Activated CD8-positive, alpha-beta T cell treated with anti-CD3 and anti-CD28 coated beads for 36 hours (primary cell): ENCODE results near the gene SLC47A1. TPM values are rescaled to one million over a fixed set of nuclear protein-coding genes. Genes with fewer than 3 reads are reported as not detected.

ENCODE experiments used
- ATAC-seq: fragments of 200-7000 bp; cut with Tn5 transposase; one replicate; pipeline ENCODE4 v1.10.0; 2021; ENCODE audit warnings: mild to moderate bottlenecking, moderate library complexity
- CTCF ChIA-PET: fragments of 350-600 bp; sonication (Branson Sonifier 250); formaldehyde crosslinking; loops from one replicate; lab custom pipeline; 2021; ENCODE audit warnings: antibody characterized with exemption; lab: Charles Lee
- POLR2A ChIA-PET: fragments of 350-600 bp; sonication (Branson Sonifier 250); formaldehyde crosslinking; loops from one replicate; lab custom pipeline; 2021; ENCODE audit warnings: antibody characterized with exemption; lab: Charles Lee
- DNase-seq: peaks from one replicate; pipeline ENCODE4 v3.0.0-alpha.2; 2020
- H3K27ac Mint-ChIP-seq: one replicate; pipeline ENCODE4 v1.8.0; 2021; ENCODE audit warnings: mild to moderate bottlenecking, mixed read lengths
- H3K27me3 Mint-ChIP-seq: one replicate; pipeline ENCODE4 v1.8.0; 2021; ENCODE audit warnings: mixed read lengths
- H3K36me3 Mint-ChIP-seq: one replicate; pipeline ENCODE4 v1.8.0; 2021; ENCODE audit warnings: low read depth, mixed read lengths
- H3K4me1 Mint-ChIP-seq: one replicate; pipeline ENCODE4 v1.8.0; 2021; ENCODE audit warnings: low read depth, mixed read lengths
- H3K4me3 Mint-ChIP-seq: one replicate; pipeline ENCODE4 v1.8.0; 2021; ENCODE audit warnings: mild to moderate bottlenecking, moderate library complexity, mixed read lengths
- H3K9me3 Mint-ChIP-seq: one replicate; pipeline ENCODE4 v1.8.0; 2021; ENCODE audit warnings: mixed read lengths
- intact Hi-C: fragments of 100-400 bp; cut with micrococcal nuclease; formaldehyde crosslinking; loops from one replicate; pipeline ENCODE4 v1.10.0; 2022
- total RNA-seq, 2 experiments: library from RNA; stranded (reverse); gene quantifications; one replicate each; pipeline ENCODE4 v1.2.3, GENCODE V29; 2021
- TF ChIP-seq, protein P1 (sequence below): fragments of 200-600 bp; IDR thresholded peaks from one replicate; pipeline ENCODE4 v1.8.0; 2022; ENCODE audit warnings: antibody characterized with exemption, mild to moderate bottlenecking

SLC47A1 gene
- total RNA-seq, 2 experiments from 2014 or later, result 0.11 TPM; not detected in 1

DNA sequence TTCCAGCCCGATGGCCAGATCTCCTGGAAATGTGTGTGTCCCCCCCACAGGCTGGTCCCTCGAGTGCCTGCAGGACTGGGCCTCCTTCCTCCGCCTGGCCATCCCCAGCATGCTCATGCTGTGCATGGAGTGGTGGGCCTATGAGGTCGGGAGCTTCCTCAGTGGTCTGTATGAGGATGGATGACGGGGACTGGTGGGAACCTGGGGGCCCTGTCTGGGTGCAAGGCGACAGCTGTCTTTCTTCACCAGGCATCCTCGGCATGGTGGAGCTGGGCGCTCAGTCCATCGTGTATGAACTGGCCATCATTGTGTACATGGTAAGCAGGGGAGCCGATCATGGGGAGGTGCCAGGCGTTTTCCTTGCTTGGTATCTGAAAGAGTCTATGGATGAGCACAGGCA, 22.1 kb downstream of the SLC47A1 start:
- intact Hi-C loops, result no loop called here
- Mint-ChIP-seq H3K27me3 (peaks cover 11% of the 10 kb centered on the region), H3K4me1 (no peaks in the 10 kb centered on the region), H3K9me3 (no peaks in the 10 kb centered on the region), H3K27ac (no peak overlapping the region), H3K4me3 (no peak overlapping the region), H3K36me3 (no peaks in the 10 kb centered on the region)
- ChIA-PET POLR2A (no interaction called here), CTCF (interaction anchor here (0.7 kb wide), 1 partner anchor 9 kb away, joined by 3 read pairs; no protein-coding TSS in a partner anchor)
- DNase-seq (no peak), ATAC-seq (no peak)
- TF ChIP-seq, protein P1, sequence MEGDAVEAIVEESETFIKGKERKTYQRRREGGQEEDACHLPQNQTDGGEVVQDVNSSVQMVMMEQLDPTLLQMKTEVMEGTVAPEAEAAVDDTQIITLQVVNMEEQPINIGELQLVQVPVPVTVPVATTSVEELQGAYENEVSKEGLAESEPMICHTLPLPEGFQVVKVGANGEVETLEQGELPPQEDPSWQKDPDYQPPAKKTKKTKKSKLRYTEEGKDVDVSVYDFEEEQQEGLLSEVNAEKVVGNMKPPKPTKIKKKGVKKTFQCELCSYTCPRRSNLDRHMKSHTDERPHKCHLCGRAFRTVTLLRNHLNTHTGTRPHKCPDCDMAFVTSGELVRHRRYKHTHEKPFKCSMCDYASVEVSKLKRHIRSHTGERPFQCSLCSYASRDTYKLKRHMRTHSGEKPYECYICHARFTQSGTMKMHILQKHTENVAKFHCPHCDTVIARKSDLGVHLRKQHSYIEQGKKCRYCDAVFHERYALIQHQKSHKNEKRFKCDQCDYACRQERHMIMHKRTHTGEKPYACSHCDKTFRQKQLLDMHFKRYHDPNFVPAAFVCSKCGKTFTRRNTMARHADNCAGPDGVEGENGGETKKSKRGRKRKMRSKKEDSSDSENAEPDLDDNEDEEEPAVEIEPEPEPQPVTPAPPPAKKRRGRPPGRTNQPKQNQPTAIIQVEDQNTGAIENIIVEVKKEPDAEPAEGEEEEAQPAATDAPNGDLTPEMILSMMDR, result no peak

- ATAC-seq (no peak), DNase-seq (no peak)
- Mint-ChIP-seq H3K4me1 (no peaks in the 10 kb centered on the region), H3K4me3 (no peak overlapping the region), H3K36me3 (no peaks in the 10 kb centered on the region), H3K27ac (no peak overlapping the region), H3K9me3 (no peaks in the 10 kb centered on the region), H3K27me3 (peaks cover 17% of the 10 kb centered on the region)
- intact Hi-C loops, result no loop called here
- ChIA-PET POLR2A (no interaction called here), CTCF (no interaction called here)
- TF ChIP-seq, protein P1, result no peak
Observed at GRCh38 chr17:19558946-19559345, 25.3 kb downstream of the SLC47A1 start.

GRCh38 chr17:19561697-19562318, 28.2 kb downstream of the SLC47A1 start:
- ChIA-PET POLR2A (no interaction called here), CTCF (no interaction called here)
- intact Hi-C loops, result no loop called here
- TF ChIP-seq, protein P1, result no peak
- H3K27ac Mint-ChIP-seq, result no peak overlapping the region
- ATAC-seq (no peak), DNase-seq (no peak)
- H3K36me3 Mint-ChIP-seq, result no peaks in the 10 kb centered on the region
- H3K9me3 Mint-ChIP-seq, result no peaks in the 10 kb centered on the region
- H3K4me3 Mint-ChIP-seq, result no peak overlapping the region
- no peaks in the 10 kb centered on the region for H3K4me1 Mint-ChIP-seq
- peaks cover 19% of the 10 kb centered on the region for H3K27me3 Mint-ChIP-seq

DNA sequence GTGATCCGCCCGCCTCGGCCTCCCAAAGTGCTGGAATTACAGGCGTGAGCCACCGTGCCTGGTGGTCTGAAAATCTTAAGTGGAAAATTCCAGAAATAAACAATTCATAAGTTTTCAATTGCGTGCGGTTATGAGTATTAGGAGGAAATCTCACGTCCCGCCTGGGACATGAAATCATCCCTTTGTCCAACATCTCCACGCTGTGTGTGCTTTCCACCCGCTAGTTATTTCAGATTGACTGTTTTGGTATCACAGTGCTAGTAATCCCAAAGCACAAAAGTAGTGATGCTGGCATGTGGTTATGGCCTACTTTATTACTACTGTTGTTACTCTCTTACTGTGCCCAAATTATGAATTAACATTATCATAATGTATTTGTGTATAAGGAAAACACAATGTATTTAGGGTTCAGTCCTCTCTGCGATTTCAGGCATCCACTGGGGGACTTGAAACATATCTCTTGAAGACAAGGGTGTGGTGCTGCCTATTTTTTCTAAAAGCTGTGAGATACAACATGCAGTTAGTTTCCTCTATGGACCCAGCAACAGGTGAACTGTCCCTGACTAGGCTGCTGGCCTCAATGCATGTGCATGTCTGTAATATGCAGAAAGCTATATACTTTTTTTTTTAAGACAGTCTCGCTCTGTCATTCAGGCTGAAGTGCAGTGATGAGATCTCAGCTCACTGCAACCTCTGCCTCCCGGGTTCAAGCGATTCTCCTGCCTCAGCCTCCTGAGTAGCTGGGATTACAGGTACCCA, 32.3 kb downstream of the SLC47A1 start:
- TF ChIP-seq, protein P1, result no peak

More for the DNA sequence above, 32.3 kb downstream of the SLC47A1 start:
- H3K36me3 Mint-ChIP-seq, result no peaks in the 10 kb centered on the region
- POLR2A ChIA-PET, result no interaction called here
- no peaks in the 10 kb centered on the region for H3K4me1 Mint-ChIP-seq
- H3K4me3 Mint-ChIP-seq, result no peak overlapping the region
- H3K27me3 Mint-ChIP-seq, result peaks cover 12% of the 10 kb centered on the region
- H3K9me3 Mint-ChIP-seq, result no peaks in the 10 kb centered on the region
- DNase-seq (no peak), ATAC-seq (no peak)
- intact Hi-C loops, result no loop called here
- CTCF ChIA-PET, result no interaction called here
- H3K27ac Mint-ChIP-seq, result no peak overlapping the region
